GM23338 (cell line): Measurements from ENCODE around the gene WDR26. TPM values are rescaled to one million over a fixed set of nuclear protein-coding genes. Genes with fewer than 3 reads are reported as not detected.

Experiments
- ATAC-seq: fragments of 200-7000 bp; cut with Tn5 transposase; 3 replicates; pipeline ENCODE4 v1.9.1; 2020
- DNase-seq: peaks from one replicate; pipeline ENCODE4 v3.0.0-alpha.2; 2015; ENCODE audit warnings: low spot score
- H2AFZ ChIP-seq: fragments of 200-600 bp; sonication (generic); 2 replicates; pipeline ENCODE4 v1.8.0; 2016; ENCODE audit warnings: antibody characterized with exemption, mild to moderate bottlenecking, moderate library complexity
- H3F3A ChIP-seq: fragments of 200-600 bp; sonication (generic); replicated peaks from 2 replicates; pipeline ENCODE4 v1.8.0; 2017; ENCODE audit warnings: antibody characterized with exemption, mixed run types, low read depth
- H3K27ac ChIP-seq: fragments of 200-600 bp; sonication (generic); 2 replicates; pipeline ENCODE4 v1.6.1; 2016; ENCODE audit warnings: low read depth
- H3K27me3 ChIP-seq: fragments of 200-600 bp; sonication (generic); 2 replicates; pipeline ENCODE4 v1.8.0; 2016; ENCODE audit warnings: mild to moderate bottlenecking, mixed run types, moderate library complexity; ENCODE audit not compliant: insufficient read depth
- H3K36me3 ChIP-seq: fragments of 200-600 bp; sonication (generic); 2 replicates; pipeline ENCODE4 v1.8.0; 2016; ENCODE audit warnings: mild to moderate bottlenecking; ENCODE audit not compliant: insufficient read depth
- H3K4me1 ChIP-seq: fragments of 200-600 bp; sonication (generic); 2 replicates; pipeline ENCODE4 v1.8.0; 2016; ENCODE audit warnings: mild to moderate bottlenecking, moderate library complexity; ENCODE audit not compliant: insufficient read depth
- H3K4me2 ChIP-seq: fragments of 200-600 bp; sonication (generic); 2 replicates; pipeline ENCODE4 v1.7.1; 2017; ENCODE audit warnings: mixed run types
- H3K4me3 ChIP-seq: fragments of 200-600 bp; sonication (generic); 2 replicates; pipeline ENCODE4 v1.6.1; 2016; ENCODE audit warnings: mixed run types
- H3K79me2 ChIP-seq: fragments of 200-600 bp; sonication (generic); replicated peaks from 2 replicates; pipeline ENCODE4 v1.8.0; 2017; ENCODE audit warnings: mild to moderate bottlenecking; ENCODE audit not compliant: insufficient read depth
- H3K9me2 ChIP-seq: fragments of 200-600 bp; sonication (generic); 2 replicates; pipeline ENCODE4 v1.8.0; 2017; ENCODE audit not compliant: insufficient read depth
- H4K20me1 ChIP-seq: fragments of 200-600 bp; sonication (generic); replicated peaks from 2 replicates; pipeline ENCODE4 v1.8.0; 2017; ENCODE audit warnings: mild to moderate bottlenecking; ENCODE audit not compliant: insufficient read depth
- H3K27ac Mint-ChIP-seq: 2 replicates; pipeline ENCODE4 v1.8.0; 2020; ENCODE audit warnings: inconsistent platforms, mild to moderate bottlenecking, moderate library complexity, mixed read lengths
- H3K27me3 Mint-ChIP-seq: 3 replicates; pipeline ENCODE4 v1.8.0; 2022; ENCODE audit warnings: low read depth, mild to moderate bottlenecking, moderate library complexity, mixed read lengths, inconsistent platforms; ENCODE audit not compliant: insufficient read depth, poor library complexity
- H3K36me3 Mint-ChIP-seq: 3 replicates; pipeline ENCODE4 v1.8.0; 2021; ENCODE audit warnings: low read depth, mild to moderate bottlenecking, inconsistent platforms, moderate library complexity, mixed read lengths
- H3K4me1 Mint-ChIP-seq: 3 replicates; pipeline ENCODE4 v1.8.0; 2020; ENCODE audit warnings: mild to moderate bottlenecking, inconsistent platforms, mixed read lengths
- H3K4me3 Mint-ChIP-seq: 3 replicates; pipeline ENCODE4 v1.8.0; 2021; ENCODE audit warnings: moderate library complexity, mild to moderate bottlenecking, inconsistent platforms, mixed read lengths
- H3K9me3 Mint-ChIP-seq: 3 replicates; pipeline ENCODE4 v1.8.0; 2020; ENCODE audit warnings: moderate library complexity, mild to moderate bottlenecking, inconsistent platforms, mixed read lengths
- CREB1 ChIP-seq: fragments of 250-450 bp; sonication (Bioruptor Pico); IDR thresholded peaks from 2 replicates; pipeline ENCODE4 v1.5.0; 2020; ENCODE audit warnings: low read depth, mild to moderate bottlenecking, moderate library complexity
- EZH2 ChIP-seq: fragments of 200-600 bp; sonication (generic); IDR thresholded peaks from one replicate; pipeline ENCODE4 v1.8.0; 2017; ENCODE audit warnings: antibody characterized with exemption, mild to moderate bottlenecking, low read depth; ENCODE audit not compliant: unreplicated experiment
- POLR2AphosphoS5 ChIP-seq: IDR thresholded peaks from 2 replicates; pipeline ENCODE4 v1.6.1; 2016; ENCODE audit warnings: antibody characterized with exemption, low read depth
- polyA plus RNA-seq: library from polyadenylated mRNA; unstranded; fragments of >200 nt; fragmentation: Nextera tagmentation; extraction: Ambion mirVana; gene quantifications from 2 replicates; pipeline ENCODE4 v1.2.1, GENCODE V29; 2016
- total RNA-seq: library from RNA; depleted of rRNA; stranded (reverse); fragments of >200 nt; shearing (Covaris generic); gene quantifications from 2 replicates; pipeline ENCODE4 v1.2.3, GENCODE V29; 2014
- TF ChIP-seq, protein P1 (sequence below): IDR thresholded peaks from 2 replicates; pipeline ENCODE4 v1.6.1; 2016; ENCODE audit warnings: antibody characterized with exemption
- TF ChIP-seq, protein P2 (sequence below): fragments of 250-450 bp; sonication (Bioruptor Pico); IDR thresholded peaks from 2 replicates; pipeline ENCODE4 v1.5.0; 2020; ENCODE audit warnings: mild to moderate bottlenecking, moderate library complexity
- TF ChIP-seq, protein P3 (sequence below): IDR thresholded peaks from one replicate; pipeline ENCODE4 v1.6.1; 2018; ENCODE audit warnings: antibody characterized with exemption; ENCODE audit not compliant: unreplicated experiment

Gene WDR26
- total and polyA plus RNA-seq, 2 experiments from 2014 or later = 16.9 to 74.6 TPM

DNA sequence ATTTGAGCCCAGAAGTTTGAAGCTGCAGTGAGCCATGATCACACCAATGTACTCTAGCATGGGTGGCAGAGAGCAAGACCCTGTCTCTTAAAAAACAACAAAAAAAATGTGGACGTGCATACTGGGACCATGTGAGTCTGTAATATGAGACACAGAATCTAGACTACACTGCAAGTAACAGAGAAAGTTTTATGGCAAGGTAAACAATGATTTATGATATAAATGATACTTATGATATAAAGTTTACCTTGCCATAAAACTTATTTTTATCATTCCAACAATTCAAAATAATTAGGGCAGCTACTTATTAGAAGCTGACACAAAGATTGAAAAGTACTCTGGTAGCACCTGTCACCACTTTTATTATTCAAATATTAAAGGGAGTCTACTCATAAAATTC, 34.7 kb downstream of the WDR26 start:
- no peak overlapping the region for H3K4me2 ChIP-seq
- H3K27ac ChIP-seq = no peak overlapping the region
- Mint-ChIP-seq H3K9me3 (no peaks in the 10 kb centered on the region), H3K27ac (no peak overlapping the region), H3K4me1 (no peaks in the 10 kb centered on the region), H3K36me3 (peaks cover 83% of the 10 kb centered on the region), H3K4me3 (no peak overlapping the region), H3K27me3 (no peaks in the 10 kb centered on the region)
- no peaks in the 10 kb centered on the region for H3K4me1 ChIP-seq
- H2AFZ ChIP-seq = no peak overlapping the region
- peaks cover 2% of the 10 kb centered on the region; the same call in 1 of the 2 replicates for H4K20me1 ChIP-seq
- H3K27me3 ChIP-seq = no peaks in the 10 kb centered on the region
- H3K36me3 ChIP-seq = peaks cover 70% of the 10 kb centered on the region; the same call in 1 of the 2 replicates
- ATAC-seq = no peak
- no peaks in the 10 kb centered on the region for H3K79me2 ChIP-seq
- TF ChIP-seq, protein P1, sequence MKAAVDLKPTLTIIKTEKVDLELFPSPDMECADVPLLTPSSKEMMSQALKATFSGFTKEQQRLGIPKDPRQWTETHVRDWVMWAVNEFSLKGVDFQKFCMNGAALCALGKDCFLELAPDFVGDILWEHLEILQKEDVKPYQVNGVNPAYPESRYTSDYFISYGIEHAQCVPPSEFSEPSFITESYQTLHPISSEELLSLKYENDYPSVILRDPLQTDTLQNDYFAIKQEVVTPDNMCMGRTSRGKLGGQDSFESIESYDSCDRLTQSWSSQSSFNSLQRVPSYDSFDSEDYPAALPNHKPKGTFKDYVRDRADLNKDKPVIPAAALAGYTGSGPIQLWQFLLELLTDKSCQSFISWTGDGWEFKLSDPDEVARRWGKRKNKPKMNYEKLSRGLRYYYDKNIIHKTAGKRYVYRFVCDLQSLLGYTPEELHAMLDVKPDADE = no peak
- TF ChIP-seq POLR2AphosphoS5 = no peak
- no peak for TF ChIP-seq EZH2
- no peak for TF ChIP-seq CREB1 (CRISPR knock-in tag)
- TF ChIP-seq, protein P2, sequence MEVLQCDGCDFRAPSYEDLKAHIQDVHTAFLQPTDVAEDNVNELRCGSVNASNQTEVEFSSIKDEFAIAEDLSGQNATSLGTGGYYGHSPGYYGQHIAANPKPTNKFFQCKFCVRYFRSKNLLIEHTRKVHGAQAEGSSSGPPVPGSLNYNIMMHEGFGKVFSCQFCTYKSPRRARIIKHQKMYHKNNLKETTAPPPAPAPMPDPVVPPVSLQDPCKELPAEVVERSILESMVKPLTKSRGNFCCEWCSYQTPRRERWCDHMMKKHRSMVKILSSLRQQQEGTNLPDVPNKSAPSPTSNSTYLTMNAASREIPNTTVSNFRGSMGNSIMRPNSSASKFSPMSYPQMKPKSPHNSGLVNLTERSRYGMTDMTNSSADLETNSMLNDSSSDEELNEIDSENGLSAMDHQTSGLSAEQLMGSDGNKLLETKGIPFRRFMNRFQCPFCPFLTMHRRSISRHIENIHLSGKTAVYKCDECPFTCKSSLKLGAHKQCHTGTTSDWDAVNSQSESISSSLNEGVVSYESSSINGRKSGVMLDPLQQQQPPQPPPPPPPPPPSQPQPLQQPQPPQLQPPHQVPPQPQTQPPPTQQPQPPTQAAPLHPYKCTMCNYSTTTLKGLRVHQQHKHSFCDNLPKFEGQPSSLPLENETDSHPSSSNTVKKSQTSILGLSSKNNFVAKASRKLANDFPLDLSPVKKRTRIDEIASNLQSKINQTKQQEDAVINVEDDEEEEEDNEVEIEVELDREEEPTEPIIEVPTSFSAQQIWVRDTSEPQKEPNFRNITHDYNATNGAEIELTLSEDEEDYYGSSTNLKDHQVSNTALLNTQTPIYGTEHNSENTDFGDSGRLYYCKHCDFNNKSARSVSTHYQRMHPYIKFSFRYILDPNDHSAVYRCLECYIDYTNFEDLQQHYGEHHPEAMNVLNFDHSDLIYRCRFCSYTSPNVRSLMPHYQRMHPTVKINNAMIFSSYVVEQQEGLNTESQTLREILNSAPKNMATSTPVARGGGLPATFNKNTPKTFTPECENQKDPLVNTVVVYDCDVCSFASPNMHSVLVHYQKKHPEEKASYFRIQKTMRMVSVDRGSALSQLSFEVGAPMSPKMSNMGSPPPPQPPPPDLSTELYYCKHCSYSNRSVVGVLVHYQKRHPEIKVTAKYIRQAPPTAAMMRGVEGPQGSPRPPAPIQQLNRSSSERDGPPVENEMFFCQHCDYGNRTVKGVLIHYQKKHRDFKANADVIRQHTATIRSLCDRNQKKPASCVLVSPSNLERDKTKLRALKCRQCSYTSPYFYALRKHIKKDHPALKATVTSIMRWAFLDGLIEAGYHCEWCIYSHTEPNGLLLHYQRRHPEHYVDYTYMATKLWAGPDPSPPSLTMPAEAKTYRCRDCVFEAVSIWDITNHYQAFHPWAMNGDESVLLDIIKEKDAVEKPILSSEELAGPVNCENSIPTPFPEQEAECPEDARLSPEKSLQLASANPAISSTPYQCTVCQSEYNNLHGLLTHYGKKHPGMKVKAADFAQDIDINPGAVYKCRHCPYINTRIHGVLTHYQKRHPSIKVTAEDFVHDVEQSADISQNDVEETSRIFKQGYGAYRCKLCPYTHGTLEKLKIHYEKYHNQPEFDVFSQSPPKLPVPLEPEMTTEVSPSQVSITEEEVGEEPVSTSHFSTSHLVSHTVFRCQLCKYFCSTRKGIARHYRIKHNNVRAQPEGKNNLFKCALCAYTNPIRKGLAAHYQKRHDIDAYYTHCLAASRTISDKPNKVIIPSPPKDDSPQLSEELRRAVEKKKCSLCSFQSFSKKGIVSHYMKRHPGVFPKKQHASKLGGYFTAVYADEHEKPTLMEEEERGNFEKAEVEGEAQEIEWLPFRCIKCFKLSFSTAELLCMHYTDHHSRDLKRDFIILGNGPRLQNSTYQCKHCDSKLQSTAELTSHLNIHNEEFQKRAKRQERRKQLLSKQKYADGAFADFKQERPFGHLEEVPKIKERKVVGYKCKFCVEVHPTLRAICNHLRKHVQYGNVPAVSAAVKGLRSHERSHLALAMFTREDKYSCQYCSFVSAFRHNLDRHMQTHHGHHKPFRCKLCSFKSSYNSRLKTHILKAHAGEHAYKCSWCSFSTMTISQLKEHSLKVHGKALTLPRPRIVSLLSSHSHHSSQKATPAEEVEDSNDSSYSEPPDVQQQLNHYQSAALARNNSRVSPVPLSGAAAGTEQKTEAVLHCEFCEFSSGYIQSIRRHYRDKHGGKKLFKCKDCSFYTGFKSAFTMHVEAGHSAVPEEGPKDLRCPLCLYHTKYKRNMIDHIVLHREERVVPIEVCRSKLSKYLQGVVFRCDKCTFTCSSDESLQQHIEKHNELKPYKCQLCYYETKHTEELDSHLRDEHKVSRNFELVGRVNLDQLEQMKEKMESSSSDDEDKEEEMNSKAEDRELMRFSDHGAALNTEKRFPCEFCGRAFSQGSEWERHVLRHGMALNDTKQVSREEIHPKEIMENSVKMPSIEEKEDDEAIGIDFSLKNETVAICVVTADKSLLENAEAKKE (CRISPR knock-in tag) = no peak
- TF ChIP-seq, protein P3, sequence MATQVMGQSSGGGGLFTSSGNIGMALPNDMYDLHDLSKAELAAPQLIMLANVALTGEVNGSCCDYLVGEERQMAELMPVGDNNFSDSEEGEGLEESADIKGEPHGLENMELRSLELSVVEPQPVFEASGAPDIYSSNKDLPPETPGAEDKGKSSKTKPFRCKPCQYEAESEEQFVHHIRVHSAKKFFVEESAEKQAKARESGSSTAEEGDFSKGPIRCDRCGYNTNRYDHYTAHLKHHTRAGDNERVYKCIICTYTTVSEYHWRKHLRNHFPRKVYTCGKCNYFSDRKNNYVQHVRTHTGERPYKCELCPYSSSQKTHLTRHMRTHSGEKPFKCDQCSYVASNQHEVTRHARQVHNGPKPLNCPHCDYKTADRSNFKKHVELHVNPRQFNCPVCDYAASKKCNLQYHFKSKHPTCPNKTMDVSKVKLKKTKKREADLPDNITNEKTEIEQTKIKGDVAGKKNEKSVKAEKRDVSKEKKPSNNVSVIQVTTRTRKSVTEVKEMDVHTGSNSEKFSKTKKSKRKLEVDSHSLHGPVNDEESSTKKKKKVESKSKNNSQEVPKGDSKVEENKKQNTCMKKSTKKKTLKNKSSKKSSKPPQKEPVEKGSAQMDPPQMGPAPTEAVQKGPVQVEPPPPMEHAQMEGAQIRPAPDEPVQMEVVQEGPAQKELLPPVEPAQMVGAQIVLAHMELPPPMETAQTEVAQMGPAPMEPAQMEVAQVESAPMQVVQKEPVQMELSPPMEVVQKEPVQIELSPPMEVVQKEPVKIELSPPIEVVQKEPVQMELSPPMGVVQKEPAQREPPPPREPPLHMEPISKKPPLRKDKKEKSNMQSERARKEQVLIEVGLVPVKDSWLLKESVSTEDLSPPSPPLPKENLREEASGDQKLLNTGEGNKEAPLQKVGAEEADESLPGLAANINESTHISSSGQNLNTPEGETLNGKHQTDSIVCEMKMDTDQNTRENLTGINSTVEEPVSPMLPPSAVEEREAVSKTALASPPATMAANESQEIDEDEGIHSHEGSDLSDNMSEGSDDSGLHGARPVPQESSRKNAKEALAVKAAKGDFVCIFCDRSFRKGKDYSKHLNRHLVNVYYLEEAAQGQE = no peak
- no peaks in the 10 kb centered on the region for H3F3A ChIP-seq
- no peaks in the 10 kb centered on the region for H3K9me2 ChIP-seq
- DNase-seq = no peak
- no peak overlapping the region for H3K4me3 ChIP-seq
